OCI-LY3 (cell line): Measurements from ENCODE around the gene KDM2A.

Experiments used
- H2AFZ ChIP-seq: fragments of 200-600, 300-600 bp; shearing (Covaris generic); 2 replicates; pipeline ENCODE4 v1.6.0; 2014; ENCODE audit warnings: antibody characterized with exemption, low read depth, low read length
- H3K27ac ChIP-seq: fragments of 200-600, 300-600 bp; sonication (generic); 2 replicates; pipeline ENCODE4 v1.5.1; 2014; ENCODE audit warnings: mild to moderate bottlenecking, low read length, moderate library complexity, mixed read lengths
- H3K27me3 ChIP-seq: fragments of 200-600, 300-600 bp; sonication (generic); 2 replicates; pipeline ENCODE4 v1.6.1; 2014; ENCODE audit warnings: low read depth, low read length, mixed read lengths
- H3K36me3 ChIP-seq: fragments of 200-600, 300-600 bp; sonication (generic); replicated peaks from 2 replicates; pipeline ENCODE3; 2014; ENCODE audit warnings: low read depth, low read length, mixed read lengths
- H3K4me1 ChIP-seq: fragments of 300-600, 200-600 bp; sonication (generic); 2 replicates; pipeline ENCODE4 v1.6.1; 2014; ENCODE audit warnings: low read length, mixed read lengths
- H3K4me2 ChIP-seq: fragments of 200-600, 300-600 bp; sonication (generic); 2 replicates; pipeline ENCODE4 v1.6.1; 2014; ENCODE audit warnings: low read length, mixed read lengths
- H3K4me3 ChIP-seq: fragments of 300-600, 200-600 bp; sonication (generic); 2 replicates; pipeline ENCODE4 v1.5.1; 2014; ENCODE audit warnings: antibody characterized with exemption, mild to moderate bottlenecking, low read length, moderate library complexity
- H3K79me2 ChIP-seq: fragments of 300-600, 200-600 bp; shearing (Covaris generic); 2 replicates; pipeline ENCODE4 v1.6.1; 2014; ENCODE audit warnings: mild to moderate bottlenecking, low read length, mixed read lengths
- H3K9ac ChIP-seq: fragments of 300-600, 200-600 bp; shearing (Covaris generic); 2 replicates; pipeline ENCODE4 v1.6.0; 2014; ENCODE audit warnings: mild to moderate bottlenecking, low read length, moderate library complexity
- H3K9me3 ChIP-seq: fragments of 200-600, 300-600 bp; shearing (Covaris generic); 2 replicates; pipeline ENCODE4 v1.6.1; 2014; ENCODE audit warnings: low read length, mixed read lengths; ENCODE audit not compliant: insufficient read depth
- H4K20me1 ChIP-seq: fragments of 200-600, 300-600 bp; sonication (generic); 2 replicates; pipeline ENCODE4 v1.6.1; 2016; ENCODE audit warnings: low read length, mixed read lengths; ENCODE audit not compliant: insufficient read depth
- CTCF ChIP-seq: fragments of 200-600, 300-600 bp; sonication (generic); IDR thresholded peaks from 2 replicates; pipeline ENCODE4 v1.5.1; 2014; ENCODE audit warnings: antibody characterized with exemption, low read length, low read depth
- EZH2phosphoT487 ChIP-seq: fragments of 200-600 bp; shearing (Covaris generic); IDR thresholded peaks from 2 replicates; pipeline ENCODE4 v1.6.1; 2018; ENCODE audit warnings: antibody characterized with exemption, mixed run types, low read depth

Gene KDM2A

GRCh38 chr11:67178421-67178820 is 59.4 kb downstream of the KDM2A start:
- H3K4me1 ChIP-seq: no peaks in the 10 kb centered on the region
- H3K27me3 ChIP-seq: no peaks in the 10 kb centered on the region
- H3K36me3 ChIP-seq: peaks cover 58% of the 10 kb centered on the region
- H3K9ac ChIP-seq: no peak overlapping the region
- TF ChIP-seq EZH2phosphoT487 (no peak), CTCF (no peak)
- no peak overlapping the region for H3K4me3 ChIP-seq
- no peaks in the 10 kb centered on the region for H3K9me3 ChIP-seq
- H4K20me1 ChIP-seq: peaks cover 77% of the 10 kb centered on the region
- H2AFZ ChIP-seq: no peak overlapping the region
- no peak overlapping the region for H3K27ac ChIP-seq
- H3K79me2 ChIP-seq: peaks cover 88% of the 10 kb centered on the region
- no peak overlapping the region for H3K4me2 ChIP-seq

GRCh38 chr11:67178878-67179277 is 59.8 kb downstream of the KDM2A start:
- TF ChIP-seq CTCF (no peak), EZH2phosphoT487 (no peak)
- Histone ChIP-seq H3K36me3 (peaks cover 61% of the 10 kb centered on the region), H3K4me1 (no peaks in the 10 kb centered on the region), H3K79me2 (peaks cover 86% of the 10 kb centered on the region), H4K20me1 (peaks cover 73% of the 10 kb centered on the region), H3K9ac (no peak overlapping the region), H2AFZ (no peak overlapping the region), H3K9me3 (no peaks in the 10 kb centered on the region), H3K27me3 (no peaks in the 10 kb centered on the region), H3K4me3 (no peak overlapping the region), H3K4me2 (no peak overlapping the region), H3K27ac (no peak overlapping the region)

- Histone ChIP-seq H3K4me2 (no peak overlapping the region), H2AFZ (no peak overlapping the region), H3K27ac (no peak overlapping the region), H3K27me3 (no peaks in the 10 kb centered on the region), H3K9me3 (no peaks in the 10 kb centered on the region), H3K4me1 (no peaks in the 10 kb centered on the region), H3K4me3 (no peak overlapping the region), H3K79me2 (peaks cover 75% of the 10 kb centered on the region), H3K36me3 (peaks cover 60% of the 10 kb centered on the region), H3K9ac (no peak overlapping the region), H4K20me1 (peaks cover 67% of the 10 kb centered on the region)
- TF ChIP-seq CTCF (no peak), EZH2phosphoT487 (no peak)
Measured at GRCh38 chr11:67179892-67180490, 60.9 kb downstream of the KDM2A start.

- Histone ChIP-seq H3K27me3 (no peaks in the 10 kb centered on the region), H3K36me3 (peaks cover 35% of the 10 kb centered on the region), H3K27ac (no peak overlapping the region), H3K9ac (no peak overlapping the region), H3K4me3 (no peak overlapping the region), H2AFZ (no peak overlapping the region), H3K4me2 (no peak overlapping the region), H3K9me3 (no peaks in the 10 kb centered on the region), H3K79me2 (peaks cover 27% of the 10 kb centered on the region), H4K20me1 (peaks cover 9% of the 10 kb centered on the region), H3K4me1 (peaks cover 17% of the 10 kb centered on the region)
- TF ChIP-seq EZH2phosphoT487 (no peak), CTCF (no peak)
Measured at GRCh38 chr11:67194096-67194495, 75.0 kb downstream of the KDM2A start.
